Activated CD8-positive, alpha-beta T cell treated with anti-CD3 and anti-CD28 coated beads for 36 hours (primary cell): ENCODE data around the gene TASP1. TPM values are rescaled to one million over a fixed set of nuclear protein-coding genes. Genes with fewer than 3 reads are reported as not detected.

Source experiments
- ATAC-seq: fragments of 200-7000 bp; cut with Tn5 transposase; one replicate; pipeline ENCODE4 v1.10.0; 2021; ENCODE audit warnings: mild to moderate bottlenecking, moderate library complexity
- CTCF ChIA-PET: fragments of 350-600 bp; sonication (Branson Sonifier 250); formaldehyde crosslinking; loops from one replicate; lab custom pipeline; 2021; ENCODE audit warnings: antibody characterized with exemption; lab: Charles Lee
- POLR2A ChIA-PET: fragments of 350-600 bp; sonication (Branson Sonifier 250); formaldehyde crosslinking; loops from one replicate; lab custom pipeline; 2021; ENCODE audit warnings: antibody characterized with exemption; lab: Charles Lee
- DNase-seq: peaks from one replicate; pipeline ENCODE4 v3.0.0-alpha.2; 2020
- H3K27ac Mint-ChIP-seq: one replicate; pipeline ENCODE4 v1.8.0; 2021; ENCODE audit warnings: mild to moderate bottlenecking, mixed read lengths
- H3K27me3 Mint-ChIP-seq: one replicate; pipeline ENCODE4 v1.8.0; 2021; ENCODE audit warnings: mixed read lengths
- H3K36me3 Mint-ChIP-seq: one replicate; pipeline ENCODE4 v1.8.0; 2021; ENCODE audit warnings: low read depth, mixed read lengths
- H3K4me1 Mint-ChIP-seq: one replicate; pipeline ENCODE4 v1.8.0; 2021; ENCODE audit warnings: low read depth, mixed read lengths
- H3K4me3 Mint-ChIP-seq: one replicate; pipeline ENCODE4 v1.8.0; 2021; ENCODE audit warnings: mild to moderate bottlenecking, moderate library complexity, mixed read lengths
- H3K9me3 Mint-ChIP-seq: one replicate; pipeline ENCODE4 v1.8.0; 2021; ENCODE audit warnings: mixed read lengths
- intact Hi-C: fragments of 100-400 bp; cut with micrococcal nuclease; formaldehyde crosslinking; loops from one replicate; pipeline ENCODE4 v1.10.0; 2022
- total RNA-seq, 2 experiments: library from RNA; stranded (reverse); gene quantifications; one replicate each; pipeline ENCODE4 v1.2.3, GENCODE V29; 2021
- TF ChIP-seq, protein P1 (sequence below): fragments of 200-600 bp; IDR thresholded peaks from one replicate; pipeline ENCODE4 v1.8.0; 2022; ENCODE audit warnings: antibody characterized with exemption, mild to moderate bottlenecking

TASP1 gene
- total RNA-seq, 2 experiments from 2014 or later = 8.7 to 8.8 TPM

- TF ChIP-seq, protein P1, sequence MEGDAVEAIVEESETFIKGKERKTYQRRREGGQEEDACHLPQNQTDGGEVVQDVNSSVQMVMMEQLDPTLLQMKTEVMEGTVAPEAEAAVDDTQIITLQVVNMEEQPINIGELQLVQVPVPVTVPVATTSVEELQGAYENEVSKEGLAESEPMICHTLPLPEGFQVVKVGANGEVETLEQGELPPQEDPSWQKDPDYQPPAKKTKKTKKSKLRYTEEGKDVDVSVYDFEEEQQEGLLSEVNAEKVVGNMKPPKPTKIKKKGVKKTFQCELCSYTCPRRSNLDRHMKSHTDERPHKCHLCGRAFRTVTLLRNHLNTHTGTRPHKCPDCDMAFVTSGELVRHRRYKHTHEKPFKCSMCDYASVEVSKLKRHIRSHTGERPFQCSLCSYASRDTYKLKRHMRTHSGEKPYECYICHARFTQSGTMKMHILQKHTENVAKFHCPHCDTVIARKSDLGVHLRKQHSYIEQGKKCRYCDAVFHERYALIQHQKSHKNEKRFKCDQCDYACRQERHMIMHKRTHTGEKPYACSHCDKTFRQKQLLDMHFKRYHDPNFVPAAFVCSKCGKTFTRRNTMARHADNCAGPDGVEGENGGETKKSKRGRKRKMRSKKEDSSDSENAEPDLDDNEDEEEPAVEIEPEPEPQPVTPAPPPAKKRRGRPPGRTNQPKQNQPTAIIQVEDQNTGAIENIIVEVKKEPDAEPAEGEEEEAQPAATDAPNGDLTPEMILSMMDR = no peak
- POLR2A ChIA-PET = no interaction called here
- Mint-ChIP-seq H3K4me3 (no peak overlapping the region), H3K9me3 (peaks cover 26% of the 10 kb centered on the region), H3K27ac (no peak overlapping the region), H3K4me1 (no peaks in the 10 kb centered on the region), H3K36me3 (peaks cover 54% of the 10 kb centered on the region), H3K27me3 (no peaks in the 10 kb centered on the region)
- CTCF ChIA-PET = no interaction called here
- no peak for ATAC-seq
- intact Hi-C loops = no loop called here
- DNase-seq = no peak
Observed at GRCh38 chr20:13510837-13511488, 127.8 kb downstream of the TASP1 start.

DNA sequence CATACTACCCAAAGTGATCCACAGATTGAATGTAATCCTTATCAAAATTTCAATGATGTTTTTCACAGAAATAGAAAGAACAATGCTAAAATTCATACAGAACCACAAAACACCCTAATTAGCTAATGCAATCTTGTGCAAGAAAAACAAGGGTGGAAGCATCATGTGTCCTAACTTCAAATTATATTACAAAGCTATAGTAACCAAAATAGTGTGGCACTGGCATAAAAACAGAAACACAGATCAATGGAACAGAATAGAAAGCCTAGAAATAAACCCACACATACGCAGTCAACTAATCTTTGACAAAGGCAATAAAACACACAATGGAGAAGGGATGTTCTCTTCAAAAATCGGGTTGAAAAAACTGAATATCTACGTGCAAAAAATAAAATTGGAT is 131.1 kb downstream of the TASP1 start:
- ChIA-PET POLR2A (interaction anchor here (0.7 kb wide), 1 partner anchor 11 kb away, joined by 4 read pairs; no protein-coding TSS in a partner anchor), CTCF (interaction anchor here (1.2 kb wide), 1 partner anchor 11 kb away, joined by 3 read pairs; no protein-coding TSS in a partner anchor)
- Mint-ChIP-seq H3K27me3 (no peaks in the 10 kb centered on the region), H3K4me3 (no peak overlapping the region), H3K27ac (no peak overlapping the region), H3K4me1 (no peaks in the 10 kb centered on the region), H3K36me3 (peaks cover 50% of the 10 kb centered on the region), H3K9me3 (peaks cover 33% of the 10 kb centered on the region)
- intact Hi-C loops = no loop called here
- ATAC-seq (no peak), DNase-seq (no peak)
- TF ChIP-seq, protein P1 = no peak

DNA sequence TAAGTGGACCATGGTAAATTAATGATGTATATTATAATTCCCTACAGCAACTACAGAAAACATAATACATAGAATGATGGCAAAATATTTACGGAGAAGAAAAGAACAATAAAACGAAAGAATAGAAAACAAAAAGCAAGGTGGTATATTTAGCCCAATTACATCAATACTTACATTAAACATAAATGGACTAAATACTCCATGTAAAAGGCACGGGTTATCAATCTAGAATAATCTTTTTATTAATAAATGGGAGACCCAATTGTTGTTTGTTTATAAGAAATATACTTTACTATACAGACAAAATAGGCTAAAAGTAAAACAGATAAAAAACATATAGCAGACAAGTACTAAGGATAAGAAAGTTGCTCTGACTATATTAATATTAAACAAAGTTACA is 137.2 kb downstream of the TASP1 start:
- Mint-ChIP-seq H3K36me3 (peaks cover 53% of the 10 kb centered on the region), H3K27me3 (no peaks in the 10 kb centered on the region), H3K4me3 (no peak overlapping the region), H3K9me3 (peaks cover 34% of the 10 kb centered on the region), H3K27ac (no peak overlapping the region), H3K4me1 (no peaks in the 10 kb centered on the region)
- DNase-seq (no peak), ATAC-seq (no peak)
- POLR2A ChIA-PET = no interaction called here
- intact Hi-C loops = no loop called here
- TF ChIP-seq, protein P1 = no peak
- CTCF ChIA-PET = interaction anchor here (0.9 kb wide), 1 partner anchor 45 kb away, joined by 3 read pairs; no protein-coding TSS in a partner anchor

- CTCF ChIA-PET = no interaction called here
- Mint-ChIP-seq H3K9me3 (peaks cover 6% of the 10 kb centered on the region), H3K4me3 (no peak overlapping the region), H3K27ac (no peak overlapping the region), H3K36me3 (peaks cover 16% of the 10 kb centered on the region), H3K4me1 (no peaks in the 10 kb centered on the region), H3K27me3 (no peaks in the 10 kb centered on the region)
- TF ChIP-seq, protein P1 = no peak
- no peak for DNase-seq
- ATAC-seq = no peak
- POLR2A ChIA-PET = no interaction called here
- intact Hi-C loops = no loop called here
Observed at GRCh38 chr20:13494019-13494418, 144.7 kb downstream of the TASP1 start.

GRCh38 chr20:13493143-13493542 is 145.6 kb downstream of the TASP1 start:
- Mint-ChIP-seq H3K4me1 (no peaks in the 10 kb centered on the region), H3K4me3 (no peak overlapping the region), H3K27ac (no peak overlapping the region), H3K27me3 (no peaks in the 10 kb centered on the region), H3K9me3 (peaks cover 2% of the 10 kb centered on the region), H3K36me3 (peaks cover 10% of the 10 kb centered on the region)
- intact Hi-C loops = no loop called here
- TF ChIP-seq, protein P1 = no peak
- ChIA-PET CTCF (no interaction called here), POLR2A (no interaction called here)
- no peak for ATAC-seq
- DNase-seq = no peak
